ENCODE measurements around the gene SIX1. TPM values are rescaled to one million over a fixed set of nuclear protein-coding genes. Genes with fewer than 3 reads are reported as not detected.
A peak's percentile ranks its signal among the peaks of the same experiment; 100 is the strongest.

Gene SIX1
- total RNA-seq, 4 donors from 2014 or later = 0.42 to 0.58 (median 0.48) TPM

GRCh38 chr14:60639674-60640073, 9.6 kb downstream of the SIX1 start:
- DNase-seq (ENCODE audit: extremely low spot score) = no peak
- Histone ChIP-seq H3K9me3 (no peaks in the 10 kb centered on the region), H3K4me3 (no peak overlapping the region), H3K36me3 (no peaks in the 10 kb centered on the region), H3K27ac (replicated peaks in 1 of 4) (no peak overlapping the region), H3K4me1 (peaks cover 27 to 41% (median 32%) of the 10 kb centered on the region in 4 donors), H3K27me3 (peaks cover 10 to 92% (median 67%) of the 10 kb centered on the region in 4 donors)
- TF ChIP-seq CTCF (IDR thresholded peaks at IDR 0.05) = no peak
- no peak for TF ChIP-seq EP300 (IDR thresholded peaks at IDR 0.05)
- TF ChIP-seq POLR2A (IDR thresholded peaks at IDR 0.05; ENCODE audit: low read depth) = no peak
- TF ChIP-seq POLR2AphosphoS5 (IDR thresholded peaks at IDR 0.05) = no peak
- intact Hi-C loops (cut with DNase I) = no loop called here
- 29% methylated on average over 1 of the region's 1 CpG for WGBS

- Histone ChIP-seq H3K4me3 (peak overlapping the region; percentile 37 to 50 (median 40)), H3K27ac (replicated peaks in 1 of 4) (no peak overlapping the region), H3K27me3 (peaks cover 6 to 72% (median 47%) of the 10 kb centered on the region in 4 donors), H3K36me3 (no peaks in the 10 kb centered on the region), H3K9me3 (no peaks in the 10 kb centered on the region), H3K4me1 (peaks cover 21 to 27% (median 23%) of the 10 kb centered on the region in 4 donors)
- WGBS = 14% methylated on average over 35 of the region's 55 CpGs
- no peak for TF ChIP-seq CTCF (IDR thresholded peaks at IDR 0.05)
- TF ChIP-seq POLR2A (IDR thresholded peaks at IDR 0.05; ENCODE audit: low read depth) = no peak
- no peak for TF ChIP-seq EP300 (IDR thresholded peaks at IDR 0.05)
- TF ChIP-seq POLR2AphosphoS5 (IDR thresholded peaks at IDR 0.05) = no peak
- no peak for DNase-seq (ENCODE audit: extremely low spot score)
- intact Hi-C loops (cut with DNase I) = no loop called here
Observed at GRCh38 chr14:60637479-60638315, 11.6 kb downstream of the SIX1 start.

- DNase-seq (ENCODE audit: extremely low spot score) = no peak
- Histone ChIP-seq H3K36me3 (no peaks in the 10 kb centered on the region), H3K4me1 (peaks cover 14 to 20% (median 16%) of the 10 kb centered on the region in 4 donors), H3K9me3 (no peaks in the 10 kb centered on the region), H3K27me3 (peaks cover 6 to 65% (median 40%) of the 10 kb centered on the region in 4 donors), H3K27ac (replicated peaks in 1 of 4) (no peak overlapping the region), H3K4me3 (peak overlapping the region in 3 of 4 donors; percentile 37 to 50 (median 42))
- TF ChIP-seq POLR2AphosphoS5 (IDR thresholded peaks at IDR 0.05) (no peak), POLR2A (IDR thresholded peaks at IDR 0.05; ENCODE audit: low read depth) (no peak), EP300 (IDR thresholded peaks at IDR 0.05) (no peak), CTCF (IDR thresholded peaks at IDR 0.05) (no peak)
- WGBS = 76% methylated on average over 18 of the region's 20 CpGs
- intact Hi-C loops (cut with DNase I) = no loop called here
Observed at GRCh38 chr14:60636879-60637478, 12.3 kb downstream of the SIX1 start.

- H3K9me3 ChIP-seq = no peaks in the 10 kb centered on the region
- H3K4me1 ChIP-seq = peaks cover 10 to 12% (median 11%) of the 10 kb centered on the region in 4 donors
- H3K4me3 ChIP-seq = no peak overlapping the region
- peaks cover 6 to 37% (median 15%) of the 10 kb centered on the region in 4 donors for H3K27me3 ChIP-seq
- DNase-seq (ENCODE audit: extremely low spot score) = no peak
- no peak overlapping the region for H3K27ac ChIP-seq (replicated peaks in 1 of 4)
- no peaks in the 10 kb centered on the region for H3K36me3 ChIP-seq
- 85% methylated on average over 4 of the region's 4 CpGs for WGBS
- intact Hi-C loops (cut with DNase I) = no loop called here
- no peak for TF ChIP-seq POLR2AphosphoS5 (IDR thresholded peaks at IDR 0.05)
- no peak for TF ChIP-seq CTCF (IDR thresholded peaks at IDR 0.05)
- TF ChIP-seq POLR2A (IDR thresholded peaks at IDR 0.05; ENCODE audit: low read depth) = no peak
- no peak for TF ChIP-seq EP300 (IDR thresholded peaks at IDR 0.05)
Observed at GRCh38 chr14:60634153-60634552, 15.1 kb downstream of the SIX1 start.

Measured in esophagus muscularis mucosa (tissue), 4 donors.